Measurements from ENCODE around the gene TSSK3.

Gene TSSK3

DNA sequence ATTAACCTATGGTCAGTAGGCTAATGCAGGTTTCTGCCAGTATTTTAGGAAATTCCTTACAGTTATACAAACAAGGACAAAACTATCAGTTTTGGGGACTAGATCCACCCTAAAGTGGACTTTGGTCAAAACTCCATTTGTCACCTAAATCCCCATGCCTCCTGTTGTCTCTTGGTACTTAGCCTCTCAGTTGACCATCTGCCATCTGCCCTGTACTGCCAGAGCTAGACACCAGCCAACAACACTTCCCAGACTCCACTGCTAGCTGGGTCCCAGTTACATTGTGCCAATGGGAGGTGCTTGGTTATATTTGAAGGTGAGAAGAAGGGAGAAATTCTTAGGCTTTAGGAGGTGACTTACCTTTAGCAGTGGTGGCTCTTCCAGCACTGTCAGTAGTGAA is 48.9 kb downstream of the TSSK3 start:
- no peak for TF ChIP-seq ZNF274 (IDR thresholded peaks at IDR 0.05; ENCODE audit: low read depth, low read length)
- no peak overlapping the region for H3K4me3 ChIP-seq (ENCODE audit: low read length)

DNA sequence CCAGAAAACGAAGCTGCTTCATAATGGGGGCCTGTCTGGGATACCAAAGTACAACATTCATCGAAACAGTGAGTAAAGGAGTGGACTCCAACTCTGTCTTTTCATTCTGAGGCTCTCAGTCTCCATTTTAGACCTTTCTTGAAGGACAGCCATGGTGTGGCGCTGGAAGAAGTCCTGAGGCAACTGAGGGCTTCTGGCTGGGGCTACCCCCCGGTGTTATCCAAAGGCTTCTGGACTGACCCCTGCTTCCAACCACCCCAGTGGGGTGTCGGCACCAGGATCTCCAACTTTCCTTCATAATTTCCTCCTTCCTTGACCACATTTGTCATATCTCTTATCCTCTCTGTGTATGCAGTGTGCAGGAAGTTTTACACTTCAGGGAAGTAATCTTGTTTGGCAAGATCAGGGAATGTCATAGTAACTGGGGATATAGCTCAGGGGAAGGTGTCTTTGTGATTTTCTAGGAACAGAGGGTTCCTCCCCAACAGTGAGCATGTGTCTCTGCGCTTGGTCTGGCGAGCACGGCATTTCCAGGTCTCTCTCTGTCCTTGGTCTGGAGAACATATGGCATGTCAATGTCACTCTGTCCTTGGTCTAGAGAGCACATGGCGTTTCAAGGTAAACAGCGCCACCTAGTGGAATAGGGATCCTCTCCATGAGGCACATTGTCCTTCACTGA is 51.3 kb downstream of the TSSK3 start:
- TF ChIP-seq ZNF274 (IDR thresholded peaks at IDR 0.05; ENCODE audit: low read depth, low read length) = no peak
- H3K4me3 ChIP-seq (ENCODE audit: low read length) = no peak overlapping the region

All from GM08714 (cell line).